CD4-positive, alpha-beta T cell treated with Interferon alpha-2 for 1 hour (primary cell): ENCODE data around the gene BDKRB2.

Experiments used
- DNase-seq, 2 donors: peaks; one replicate each; pipeline ENCODE4 v3.0.0-alpha.2; 2020 to 2022

The BDKRB2 gene

DNA sequence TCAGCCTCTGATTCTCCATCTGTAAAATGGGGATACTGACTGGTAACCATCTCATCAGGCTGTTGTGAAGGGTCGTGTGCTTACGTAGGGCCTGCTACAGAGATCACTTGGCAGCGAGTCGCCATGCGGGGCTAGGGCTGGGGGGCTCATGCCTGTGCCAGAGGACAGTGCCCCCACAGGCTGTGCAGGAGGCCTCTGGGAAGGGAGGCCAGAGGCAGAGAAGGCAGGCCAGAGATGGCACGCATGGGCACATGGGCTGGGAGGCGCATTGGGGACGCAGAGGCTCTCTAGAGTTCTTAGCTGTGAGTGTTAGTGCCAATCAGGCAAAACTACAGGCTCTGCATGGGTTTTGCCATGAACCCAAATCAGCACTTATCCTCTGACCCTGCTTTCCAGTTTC is 3.5 kb upstream of the BDKRB2 start:
- no peak for DNase-seq

DNA sequence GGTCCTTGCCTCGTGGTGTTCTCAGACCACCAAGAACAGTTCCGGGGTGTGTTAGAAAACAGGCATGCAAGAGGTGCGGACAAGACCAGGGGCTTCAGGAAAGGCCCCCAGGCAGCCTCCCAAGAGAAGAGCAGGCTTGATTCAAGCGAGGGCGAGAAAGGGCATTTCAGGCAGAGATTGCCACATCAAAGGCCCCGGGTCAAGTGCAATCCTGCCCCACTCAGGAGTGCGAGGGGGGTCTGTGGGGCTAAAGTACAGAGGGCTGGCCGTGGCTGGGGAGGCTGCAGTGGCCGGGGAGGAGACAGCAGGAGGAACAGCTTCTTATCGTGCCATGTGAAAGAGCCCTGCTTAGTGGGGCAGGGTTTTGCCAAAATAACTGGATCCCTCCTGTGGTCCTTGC is 2.7 kb upstream of the BDKRB2 start:
- no peak for DNase-seq

DNA sequence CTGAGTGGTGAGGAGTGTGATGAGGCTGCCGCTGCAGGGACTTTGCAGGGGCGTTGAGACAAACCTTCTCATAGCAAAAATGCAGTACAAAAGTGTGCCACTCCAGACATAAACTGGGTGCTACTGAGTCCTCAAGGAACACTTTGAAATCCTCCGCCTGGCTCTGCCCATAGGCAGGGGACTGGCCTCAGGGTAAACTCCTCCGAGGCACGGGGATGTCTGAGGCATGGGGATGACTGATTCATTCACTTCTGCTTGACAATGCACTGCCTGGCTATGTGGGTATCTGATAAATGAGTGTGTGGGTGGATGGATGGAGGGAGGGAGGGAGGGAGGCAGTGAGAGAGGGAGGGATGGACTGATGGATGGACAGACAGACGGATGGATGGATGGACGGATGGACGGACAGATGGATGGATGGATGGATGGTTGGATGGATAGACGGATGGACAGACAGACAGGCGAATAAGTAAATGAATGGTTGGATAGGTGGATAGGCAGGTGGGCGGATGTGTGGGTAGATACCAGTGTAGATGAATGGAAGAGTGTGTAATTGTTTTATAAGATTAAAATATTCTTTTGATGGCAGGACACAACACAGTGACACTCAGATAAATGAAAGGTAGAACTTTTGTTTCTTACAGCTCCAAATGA is 2.1 kb upstream of the BDKRB2 start:
- no peak for DNase-seq

DNA sequence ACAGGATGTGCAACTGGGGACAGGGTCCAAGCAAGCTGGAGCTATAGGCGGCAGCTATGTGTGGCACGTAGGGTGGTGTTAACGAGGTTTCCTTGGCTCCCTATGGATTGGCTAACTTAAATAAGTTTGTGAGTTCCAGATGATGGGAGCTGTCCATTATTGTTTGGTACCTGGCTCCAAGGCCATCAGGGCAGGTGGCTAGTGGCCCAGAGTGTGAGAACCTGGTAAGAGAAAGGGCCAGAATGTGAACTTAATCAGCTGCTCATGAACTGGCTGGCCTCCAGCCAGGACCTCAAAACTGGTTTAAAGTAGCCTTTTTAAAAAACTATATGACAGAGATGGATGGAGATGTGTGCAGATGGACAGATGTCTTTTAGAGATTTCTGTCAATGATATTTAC is 1.5 kb upstream of the BDKRB2 start:
- no peak for DNase-seq

DNA sequence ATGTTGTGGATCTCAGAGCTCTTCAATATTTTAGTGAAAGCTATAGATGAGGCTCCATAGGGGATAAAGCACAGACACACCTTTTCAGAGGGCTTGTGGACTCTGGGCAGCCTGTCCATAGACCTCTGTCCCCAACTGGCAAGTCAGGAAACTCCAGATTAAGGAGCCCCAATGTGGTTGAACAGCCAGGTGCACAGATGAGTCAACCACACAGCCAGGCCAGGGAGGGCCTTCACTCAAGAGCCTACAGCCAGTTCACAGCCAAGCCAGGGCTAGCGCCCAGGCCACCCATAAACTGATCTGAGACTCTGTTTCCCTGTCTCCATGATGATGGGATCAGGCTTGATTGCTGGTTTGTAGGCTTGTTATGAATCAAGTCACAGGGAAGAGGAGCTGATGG is 1.0 kb upstream of the BDKRB2 start:
- no peak for DNase-seq

DNA sequence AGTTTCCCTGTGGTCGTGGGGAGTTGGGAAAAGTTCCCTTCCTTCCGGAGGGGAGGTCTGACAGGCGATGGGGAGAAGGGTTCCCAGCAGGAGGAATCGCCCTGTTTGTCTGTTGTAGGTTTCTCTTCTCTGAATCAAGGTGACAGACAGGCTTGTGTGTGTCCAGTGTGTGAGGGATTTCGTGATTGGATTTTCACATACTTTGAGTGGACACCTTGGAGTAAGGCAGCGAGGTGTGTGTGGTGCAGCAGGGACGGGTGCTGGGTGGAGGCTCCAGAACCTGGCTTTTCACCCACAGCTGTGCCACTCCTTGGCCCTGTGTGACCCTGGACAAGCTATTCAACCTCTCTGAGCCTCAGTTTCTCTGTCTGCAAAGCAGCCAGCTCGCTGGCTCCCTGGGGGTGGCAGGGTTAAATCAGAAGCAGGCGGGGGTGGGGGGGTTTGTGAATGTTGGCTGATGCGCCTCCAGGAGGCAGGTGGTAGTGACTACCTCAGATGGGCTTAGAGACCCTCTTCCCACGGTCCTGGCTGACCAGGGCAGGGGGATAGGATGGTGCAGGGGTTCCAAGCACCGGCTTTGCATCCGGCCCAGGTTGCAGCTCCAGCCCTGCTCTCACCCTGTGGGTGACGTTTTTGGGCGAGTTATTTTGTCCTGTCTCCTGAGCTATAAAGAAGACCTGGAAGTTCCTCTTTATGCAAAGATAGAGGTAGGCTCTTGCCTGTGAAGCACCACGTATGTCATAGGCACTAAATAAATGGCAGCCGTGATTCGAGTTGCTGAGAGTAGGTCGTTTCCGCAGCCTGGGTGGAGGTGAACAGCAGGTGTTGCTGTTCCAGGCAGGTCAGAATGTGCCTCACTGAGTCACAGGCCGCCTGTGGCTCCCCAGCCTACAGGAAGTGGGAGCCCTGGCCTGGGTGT is 679 bp downstream of the BDKRB2 start:
- no peak for DNase-seq

DNA sequence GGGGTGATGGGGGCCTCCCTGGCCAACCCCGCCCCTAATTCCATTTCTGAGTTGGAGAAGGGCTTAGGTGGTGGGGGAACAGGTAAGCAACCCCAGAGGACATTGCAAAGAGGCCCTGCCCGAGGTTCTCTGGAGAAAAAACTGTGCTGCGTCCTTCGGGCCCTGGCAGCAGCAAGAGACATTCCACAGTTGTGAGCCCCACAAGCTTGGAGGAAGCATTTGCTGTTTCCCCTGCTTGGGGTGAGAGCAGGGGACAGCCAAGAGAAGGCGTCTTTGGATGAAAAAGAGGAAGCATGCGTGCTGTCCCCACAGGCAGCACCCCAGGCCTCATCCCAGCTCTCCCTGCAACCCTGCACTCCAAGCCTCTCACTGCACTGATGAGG is 1.3 kb downstream of the BDKRB2 start:
- no peak for DNase-seq

DNA sequence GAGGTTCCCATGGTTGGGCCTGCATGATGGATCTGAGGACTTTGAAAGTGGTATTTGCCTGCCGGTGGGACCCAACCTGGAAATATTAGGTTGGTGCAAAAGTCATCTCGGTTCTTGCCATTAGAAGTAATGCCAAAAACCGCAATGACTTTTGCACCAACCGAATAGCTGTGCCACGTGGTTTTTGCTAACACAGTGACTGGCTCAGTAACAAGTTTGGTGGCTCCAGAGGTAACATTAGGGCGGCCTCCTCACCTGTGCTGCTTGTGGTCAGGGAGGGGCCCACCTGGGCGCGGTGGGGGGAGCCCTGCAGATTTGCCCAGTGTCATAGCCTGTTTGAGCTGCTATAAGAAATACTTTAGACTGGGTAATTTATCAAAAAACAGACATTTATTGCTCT is 1.8 kb downstream of the BDKRB2 start:
- DNase-seq = no peak

DNA sequence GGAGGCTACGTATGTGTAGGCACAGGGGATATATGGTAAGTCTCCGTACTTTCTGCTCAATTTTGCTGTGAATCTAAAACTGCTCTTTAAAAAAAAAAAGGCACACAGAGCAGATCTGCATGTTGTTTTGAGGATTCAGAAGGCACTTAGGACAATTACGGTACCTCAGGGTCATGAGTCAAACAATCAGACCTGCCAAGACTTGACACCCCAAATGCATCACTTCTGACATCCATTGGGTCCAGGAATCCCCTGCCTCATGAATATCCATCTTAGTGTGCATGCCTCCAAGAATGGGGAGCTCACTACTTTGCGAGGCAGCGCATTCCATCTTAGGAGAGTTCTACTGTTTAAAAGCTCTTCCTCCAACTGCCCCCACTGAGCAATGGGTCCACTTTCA is 3.0 kb downstream of the BDKRB2 start:
- no peak for DNase-seq

DNA sequence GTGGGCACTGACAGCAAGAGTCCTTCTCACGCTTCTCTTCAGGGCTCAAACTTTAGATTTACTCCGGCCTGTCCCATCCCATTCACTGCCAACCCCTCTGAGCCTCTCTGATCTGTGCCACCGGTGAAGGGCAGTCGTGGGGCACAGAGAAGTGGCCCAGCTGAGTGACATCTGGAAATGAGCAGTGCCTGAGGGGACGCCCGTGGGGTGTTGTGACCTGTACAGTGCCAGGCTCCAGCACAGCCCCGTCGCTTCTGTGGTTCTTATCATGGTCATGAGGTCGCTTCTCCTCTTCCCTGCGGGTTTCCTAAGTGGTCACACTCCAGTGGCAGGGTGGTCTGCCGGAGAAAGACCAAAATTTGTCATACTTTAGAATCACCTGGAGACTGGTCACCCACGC is 4.1 kb downstream of the BDKRB2 start:
- DNase-seq = no peak

DNA sequence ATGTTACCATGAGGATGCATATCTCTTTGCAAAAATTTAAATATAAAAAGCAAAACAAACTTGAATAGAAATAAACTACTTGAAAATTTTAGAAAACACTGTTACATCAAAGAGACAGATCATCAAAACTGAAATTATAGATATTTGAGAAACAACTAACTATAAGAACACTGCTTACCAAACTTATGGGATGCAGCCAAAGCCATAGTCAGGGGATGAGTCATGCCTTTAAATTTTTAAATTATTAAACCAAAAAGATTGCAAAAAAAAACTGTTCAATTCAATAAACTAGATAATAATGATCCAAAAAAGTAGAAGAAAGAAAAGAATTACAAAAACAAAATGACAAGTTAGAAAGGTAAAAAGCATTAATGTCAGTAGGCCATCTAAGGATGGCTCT is 7.5 kb downstream of the BDKRB2 start:
- DNase-seq = no peak

DNA sequence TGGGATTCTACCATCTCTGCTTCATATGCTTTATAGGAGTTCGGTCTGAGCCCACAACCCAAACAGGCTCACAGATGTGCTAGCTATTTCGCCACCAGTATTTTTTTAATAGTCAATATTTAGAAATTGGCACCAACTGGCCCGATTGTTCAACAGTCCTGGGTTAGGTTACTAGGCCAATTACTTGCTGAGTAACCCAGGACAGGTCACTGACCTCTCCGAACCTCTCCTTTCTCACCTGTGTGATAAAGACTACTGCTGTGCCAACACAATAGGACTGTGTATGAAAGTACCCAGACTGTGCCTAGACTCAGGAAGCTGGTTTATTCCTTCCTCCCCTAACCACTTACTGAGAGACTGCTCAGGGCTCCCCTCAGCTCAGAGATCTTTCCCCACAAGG is 8.3 kb downstream of the BDKRB2 start:
- no peak for DNase-seq

DNA sequence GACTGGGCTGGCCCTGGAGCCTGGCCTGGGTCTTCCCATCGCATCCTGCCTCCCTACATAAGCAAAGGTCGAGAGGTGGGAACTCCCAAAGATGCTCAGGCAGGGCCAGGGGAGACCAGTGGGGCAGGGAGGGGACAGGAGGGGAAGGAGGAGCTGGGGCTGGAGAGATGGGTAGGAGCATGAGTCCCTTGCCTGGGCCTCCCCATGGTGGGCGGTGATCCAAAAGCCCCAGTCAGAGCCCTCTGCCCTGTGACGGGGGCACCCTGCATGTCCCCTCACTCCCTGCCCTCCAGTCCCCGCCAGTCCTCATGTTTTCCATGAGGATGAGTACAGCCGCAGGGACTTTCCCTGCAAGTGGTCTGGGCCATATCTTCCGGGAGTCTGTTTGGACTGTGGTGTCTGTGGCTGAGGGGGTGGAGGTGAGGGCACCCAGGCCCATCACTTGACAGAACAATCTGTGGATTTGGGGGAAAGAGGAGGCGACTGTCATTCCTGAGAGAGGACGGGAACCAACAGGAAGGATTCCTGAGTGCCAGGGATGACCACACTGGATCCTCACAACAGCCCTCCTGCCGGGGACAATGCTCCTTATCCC is 9.3 kb downstream of the BDKRB2 start:
- no peak for DNase-seq

DNA sequence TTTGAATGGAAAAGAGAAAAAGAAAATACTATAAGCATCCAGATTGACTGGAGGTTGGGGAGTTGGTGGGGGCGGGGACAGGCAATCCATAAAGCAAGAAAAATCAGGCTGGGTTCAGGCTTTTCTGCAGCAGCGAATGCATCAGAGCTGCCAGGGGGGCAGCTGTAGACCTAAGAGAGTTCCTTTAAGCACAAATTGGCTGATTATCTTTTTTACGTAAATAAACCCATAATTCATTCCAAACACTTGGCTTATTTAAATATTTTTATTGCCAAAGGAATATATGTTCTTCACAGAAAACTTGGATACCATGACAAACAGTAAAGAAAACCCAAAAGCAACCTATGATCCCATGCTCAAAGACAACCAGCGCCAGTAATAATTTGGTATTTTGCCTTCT is 10.2 kb downstream of the BDKRB2 start:
- no peak for DNase-seq

DNA sequence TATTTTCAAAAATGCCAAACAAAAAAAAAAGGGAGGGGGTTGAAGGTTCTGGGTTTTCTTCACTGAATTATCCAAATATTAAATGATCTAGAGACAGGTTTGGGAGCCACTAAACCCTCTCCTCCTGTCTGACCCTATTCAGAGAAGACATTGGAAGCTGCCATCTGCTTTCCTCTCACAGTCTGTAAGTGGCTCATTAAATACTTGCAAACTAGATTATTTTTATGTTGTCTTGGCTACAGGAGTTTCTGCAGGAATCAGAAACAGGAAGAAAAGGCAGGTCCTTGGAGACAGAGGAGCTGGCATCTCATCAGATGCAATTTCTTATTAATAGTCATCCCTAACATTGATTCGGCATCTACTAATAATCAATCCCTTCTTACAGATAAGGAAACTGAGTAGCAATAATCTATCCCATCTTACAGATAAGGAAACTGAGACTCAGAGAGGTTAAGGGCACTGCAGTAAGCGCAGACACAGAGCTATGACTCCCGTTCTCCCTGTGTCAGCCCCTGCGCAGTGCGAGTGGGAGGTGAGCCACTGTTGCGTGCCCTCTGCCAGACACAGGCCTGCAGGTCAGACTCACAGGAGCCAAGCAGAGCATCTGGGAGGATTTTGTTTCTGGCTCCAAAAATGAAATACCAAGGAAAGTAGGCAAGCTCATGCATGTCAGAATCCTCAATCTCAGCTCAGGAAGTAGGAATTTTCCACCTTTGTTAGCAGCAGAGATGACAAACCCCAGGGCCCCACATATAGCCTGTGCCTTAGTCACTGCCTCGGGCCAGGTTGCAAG is 11.0 kb downstream of the BDKRB2 start:
- DNase-seq = no peak

DNA sequence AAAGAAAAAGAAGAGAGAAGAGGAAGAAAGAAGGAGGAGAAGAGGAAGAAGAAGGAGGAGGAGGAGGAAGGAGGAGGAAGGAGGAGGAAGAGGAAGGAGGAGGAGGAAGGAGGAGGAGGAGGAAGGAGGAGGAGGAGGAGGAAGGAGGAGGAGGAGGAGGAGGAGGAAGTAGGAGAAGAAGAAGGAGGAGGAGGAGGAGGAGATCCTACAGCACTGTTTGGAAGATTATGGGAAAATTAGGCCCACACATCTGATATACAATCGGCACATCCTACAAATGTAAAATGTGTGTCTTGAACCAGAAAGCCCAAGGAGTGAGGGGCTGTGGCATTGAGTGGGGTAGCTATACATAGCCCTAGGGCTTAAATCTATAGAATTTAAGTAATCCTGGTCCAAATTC is 12.0 kb downstream of the BDKRB2 start:
- DNase-seq = no peak

DNA sequence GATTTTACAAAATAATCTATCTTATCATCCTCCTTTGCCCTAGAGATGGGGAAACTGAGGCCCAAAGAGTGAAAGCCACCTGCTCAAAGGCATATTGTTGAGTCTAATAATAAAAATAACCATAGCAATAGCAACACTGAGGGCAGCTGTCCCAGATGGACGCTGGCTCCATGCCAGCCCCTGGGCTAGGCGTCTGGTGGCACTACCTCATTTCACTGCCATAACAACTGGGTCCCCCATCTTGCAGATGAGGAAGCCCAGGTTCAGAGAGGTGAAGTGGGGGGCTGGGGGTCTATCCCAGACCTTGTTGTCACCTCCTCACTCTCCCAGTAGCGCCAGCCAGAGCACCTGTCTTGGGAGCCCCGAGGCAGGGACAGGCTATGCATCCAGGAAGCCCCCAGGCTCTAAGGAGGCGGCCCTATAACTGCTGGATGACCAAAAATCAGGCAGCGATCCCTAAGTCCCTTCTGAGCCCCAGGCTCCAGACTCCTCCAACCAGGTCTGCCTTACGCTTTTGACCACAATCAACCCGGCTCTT is 12.8 kb downstream of the BDKRB2 start:
- no peak for DNase-seq

DNA sequence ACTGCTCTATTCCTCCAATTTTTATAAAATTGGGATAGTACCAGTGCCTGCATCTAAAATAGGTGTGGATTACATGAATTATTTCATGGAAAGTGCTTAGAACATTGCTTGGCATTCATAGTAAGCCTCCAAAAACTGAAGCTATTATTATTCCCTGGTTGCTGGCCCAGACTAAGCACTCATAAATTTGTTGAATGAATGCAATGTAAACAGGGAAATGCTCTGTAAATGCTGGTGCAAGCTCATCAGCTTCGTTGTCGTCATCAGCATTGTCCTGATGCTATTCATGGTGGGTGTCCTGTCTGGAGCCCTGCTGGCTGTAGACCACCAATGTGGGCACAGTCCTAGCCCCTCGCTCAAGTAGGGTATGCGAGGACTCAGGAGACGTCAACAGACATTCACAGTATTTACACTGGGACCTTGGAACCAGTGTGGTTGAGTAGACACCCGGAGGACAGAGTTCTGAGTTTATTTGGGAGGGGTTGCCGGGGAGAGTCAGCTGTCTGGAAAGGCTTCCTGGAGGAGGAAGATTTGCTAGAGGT is 16.5 kb downstream of the BDKRB2 start:
- no peak for DNase-seq

DNA sequence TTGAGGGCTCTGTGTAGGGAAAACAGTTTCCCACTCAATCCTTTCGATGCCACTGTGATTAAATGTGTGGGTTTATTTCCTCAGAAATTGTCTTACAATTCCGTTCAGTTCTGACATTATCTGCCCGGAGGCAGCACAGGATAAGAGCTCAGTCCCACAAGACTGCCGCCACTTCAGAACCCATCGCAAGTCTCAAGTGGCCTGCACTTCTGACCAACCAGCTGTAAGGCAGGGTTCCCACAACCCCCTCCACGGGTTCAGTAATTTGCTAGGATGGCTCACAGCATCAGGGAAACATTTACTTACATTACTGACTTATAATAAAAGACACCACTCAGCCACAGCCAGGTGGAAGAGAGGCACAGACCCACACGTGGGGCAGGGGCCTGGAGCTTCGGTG is 17.2 kb downstream of the BDKRB2 start:
- DNase-seq = no peak

DNA sequence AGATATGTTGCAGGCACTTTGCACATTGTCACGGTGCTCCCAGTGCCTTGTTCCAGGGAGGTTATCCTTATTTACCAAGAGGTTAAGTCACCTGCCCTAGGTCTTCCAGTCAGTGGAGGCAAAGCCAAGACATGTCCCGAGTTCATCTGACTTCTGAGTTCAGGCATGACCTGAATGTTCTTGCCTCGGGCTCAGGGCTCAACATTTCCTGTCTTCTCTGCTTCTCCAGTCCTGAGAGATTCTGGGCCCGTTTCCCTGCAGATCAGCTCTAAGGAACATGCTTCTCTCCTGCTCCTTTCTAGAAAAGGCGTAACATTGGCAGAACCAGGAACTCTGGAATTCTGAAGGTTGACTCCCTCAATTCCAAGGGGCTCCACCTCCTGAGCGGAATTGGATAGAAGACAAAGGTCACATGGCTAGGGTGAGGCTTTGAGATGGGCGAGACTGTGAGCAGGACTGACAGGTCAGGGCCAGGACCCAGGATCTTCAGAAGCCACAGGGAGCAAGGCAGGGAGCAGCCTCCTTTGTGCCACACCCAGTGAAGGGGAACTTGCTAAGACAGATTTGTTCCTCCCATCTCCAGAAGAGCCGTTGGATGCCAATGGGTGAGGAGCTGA is 19.9 kb downstream of the BDKRB2 start:
- no peak for DNase-seq

DNA sequence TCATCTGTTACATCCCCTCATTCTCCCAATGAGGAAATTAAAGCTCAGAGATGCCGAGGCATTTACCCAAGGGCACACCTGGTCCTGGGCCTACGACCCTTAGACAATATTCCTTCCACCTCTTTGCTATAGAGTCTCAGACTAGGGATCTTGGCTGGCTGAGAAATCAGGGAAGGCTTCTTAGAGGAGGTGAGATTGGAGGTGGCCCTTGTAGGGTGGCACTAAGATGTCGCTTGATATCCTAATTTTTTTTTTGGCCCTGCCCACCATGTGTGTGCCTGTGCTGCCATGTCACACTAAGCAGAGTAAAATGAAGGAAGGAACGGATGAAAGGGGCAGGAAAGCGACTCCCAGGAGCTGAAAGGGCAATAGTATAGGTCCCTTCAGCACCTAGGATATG is 20.6 kb downstream of the BDKRB2 start:
- no peak for DNase-seq

DNA sequence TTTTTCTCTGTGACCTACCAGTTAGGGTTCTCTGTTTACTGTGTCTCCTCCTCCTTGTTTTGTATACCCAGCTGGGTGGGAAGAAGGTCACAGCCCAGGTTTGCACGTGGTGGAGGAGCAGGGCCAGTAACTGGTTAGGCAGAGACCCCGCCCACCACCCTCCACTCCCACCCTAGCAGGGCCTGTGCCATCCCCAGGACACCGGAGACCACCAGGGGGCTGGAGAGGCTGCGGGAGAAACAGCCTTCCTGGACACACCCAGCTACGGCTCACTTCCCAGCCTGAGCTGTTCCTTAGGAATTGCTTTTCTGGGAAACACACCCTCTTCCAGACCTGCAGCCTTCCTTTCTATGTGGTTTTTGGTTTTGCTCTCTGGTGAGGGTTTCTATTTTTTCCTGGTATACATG is 21.1 kb downstream of the BDKRB2 start:
- no peak for DNase-seq
